NCI-H446 treated with DMSO at 0.1 percent for 48 hours (cell line): ENCODE measurements around the gene SUGCT.

Experiments used
- DNase-seq: peaks from one replicate; lab custom pipeline; 2025; lab: John Stamatoyannopoulos, UW

The SUGCT gene

GRCh38 chr7:40879941-40880543 lies 745.2 kb downstream of the SUGCT start:
- DNase-seq: no peak

- no peak for DNase-seq
These were observed 745.8 kb downstream of the SUGCT start for GRCh38 chr7:40880581-40880980.

GRCh38 chr7:40881405-40881926 lies 746.7 kb downstream of the SUGCT start:
- no peak for DNase-seq

- DNase-seq: no peak
These were observed 747.4 kb downstream of the SUGCT start for GRCh38 chr7:40882071-40882658.

- no peak for DNase-seq
These were observed 749.0 kb downstream of the SUGCT start for GRCh38 chr7:40883826-40884225.

- no peak for DNase-seq
These were observed 749.4 kb downstream of the SUGCT start for GRCh38 chr7:40884241-40884640.

- DNase-seq: no peak
These were observed 750.7 kb downstream of the SUGCT start for GRCh38 chr7:40885503-40885902.

GRCh38 chr7:40887099-40887498 lies 752.3 kb downstream of the SUGCT start:
- no peak for DNase-seq

- no peak for DNase-seq
These were observed 753.7 kb downstream of the SUGCT start for GRCh38 chr7:40888499-40888898.

GRCh38 chr7:40889099-40889498 lies 754.3 kb downstream of the SUGCT start:
- DNase-seq: no peak

- no peak for DNase-seq
These were observed 754.7 kb downstream of the SUGCT start for GRCh38 chr7:40889539-40889938.

GRCh38 chr7:40890088-40890692 lies 755.4 kb downstream of the SUGCT start:
- no peak for DNase-seq

GRCh38 chr7:40891232-40891631 lies 756.4 kb downstream of the SUGCT start:
- DNase-seq: no peak

- DNase-seq: no peak
These were observed 764.3 kb downstream of the SUGCT start for GRCh38 chr7:40899151-40899550.

GRCh38 chr7:40899636-40900507 lies 765.1 kb downstream of the SUGCT start:
- DNase-seq: no peak

- DNase-seq: no peak
These were observed 769.1 kb downstream of the SUGCT start for GRCh38 chr7:40903872-40904271.

- DNase-seq: no peak
These were observed 772.5 kb downstream of the SUGCT start for GRCh38 chr7:40907286-40907685.

- no peak for DNase-seq
These were observed 774.7 kb downstream of the SUGCT start for GRCh38 chr7:40909346-40909980.
